ENCODE data around the gene GSTP1.

DNA sequence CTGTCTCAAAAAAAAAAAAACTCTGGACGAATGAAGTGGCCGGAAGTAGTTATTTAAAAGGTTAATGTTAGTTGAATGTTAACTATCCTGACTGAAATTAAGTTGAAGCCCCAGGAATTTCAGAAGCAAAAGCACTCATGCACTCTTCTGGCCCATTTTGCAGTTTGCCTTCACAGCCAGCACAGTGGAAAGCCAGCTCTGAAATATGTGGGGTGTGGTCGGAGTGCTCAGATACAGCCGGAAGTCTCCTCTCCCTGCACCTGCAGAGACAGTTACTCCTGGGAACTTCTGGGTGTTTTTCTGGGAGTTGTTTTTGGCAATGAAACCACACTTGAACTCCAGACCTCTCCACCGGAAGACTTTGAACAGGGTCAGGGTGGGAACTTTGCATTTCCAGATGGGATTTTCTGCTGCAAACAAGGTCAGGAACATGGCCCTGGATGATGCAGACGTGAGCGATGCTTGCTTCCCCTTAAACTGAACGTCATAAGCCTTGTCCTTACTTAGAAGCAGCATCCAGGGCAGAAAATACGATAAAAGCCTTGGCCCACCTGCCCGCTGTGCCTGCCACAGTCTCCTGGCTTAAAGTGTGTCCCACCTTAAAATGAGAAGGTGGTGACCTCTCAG lies 38.9 kb upstream of the GSTP1 start:
- TF ChIP-seq, protein P1, sequence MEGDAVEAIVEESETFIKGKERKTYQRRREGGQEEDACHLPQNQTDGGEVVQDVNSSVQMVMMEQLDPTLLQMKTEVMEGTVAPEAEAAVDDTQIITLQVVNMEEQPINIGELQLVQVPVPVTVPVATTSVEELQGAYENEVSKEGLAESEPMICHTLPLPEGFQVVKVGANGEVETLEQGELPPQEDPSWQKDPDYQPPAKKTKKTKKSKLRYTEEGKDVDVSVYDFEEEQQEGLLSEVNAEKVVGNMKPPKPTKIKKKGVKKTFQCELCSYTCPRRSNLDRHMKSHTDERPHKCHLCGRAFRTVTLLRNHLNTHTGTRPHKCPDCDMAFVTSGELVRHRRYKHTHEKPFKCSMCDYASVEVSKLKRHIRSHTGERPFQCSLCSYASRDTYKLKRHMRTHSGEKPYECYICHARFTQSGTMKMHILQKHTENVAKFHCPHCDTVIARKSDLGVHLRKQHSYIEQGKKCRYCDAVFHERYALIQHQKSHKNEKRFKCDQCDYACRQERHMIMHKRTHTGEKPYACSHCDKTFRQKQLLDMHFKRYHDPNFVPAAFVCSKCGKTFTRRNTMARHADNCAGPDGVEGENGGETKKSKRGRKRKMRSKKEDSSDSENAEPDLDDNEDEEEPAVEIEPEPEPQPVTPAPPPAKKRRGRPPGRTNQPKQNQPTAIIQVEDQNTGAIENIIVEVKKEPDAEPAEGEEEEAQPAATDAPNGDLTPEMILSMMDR (IDR thresholded peaks at IDR 0.05; ENCODE audit: poor library complexity), result no peak
- no peak for TF ChIP-seq EZH2 (IDR thresholded peaks at IDR 0.05; ENCODE audit: borderline replicate concordance)
